GM23338 (cell line): Measurements from ENCODE around the gene CYBC1. TPM values are rescaled to one million over a fixed set of nuclear protein-coding genes. Genes with fewer than 3 reads are reported as not detected.

Experiments
- ATAC-seq: fragments of 200-7000 bp; cut with Tn5 transposase; 3 replicates; pipeline ENCODE4 v1.9.1; 2020
- DNase-seq: peaks from one replicate; pipeline ENCODE4 v3.0.0-alpha.2; 2015; ENCODE audit warnings: low spot score
- H2AFZ ChIP-seq: fragments of 200-600 bp; sonication (generic); 2 replicates; pipeline ENCODE4 v1.8.0; 2016; ENCODE audit warnings: antibody characterized with exemption, mild to moderate bottlenecking, moderate library complexity
- H3F3A ChIP-seq: fragments of 200-600 bp; sonication (generic); replicated peaks from 2 replicates; pipeline ENCODE4 v1.8.0; 2017; ENCODE audit warnings: antibody characterized with exemption, mixed run types, low read depth
- H3K27ac ChIP-seq: fragments of 200-600 bp; sonication (generic); 2 replicates; pipeline ENCODE4 v1.6.1; 2016; ENCODE audit warnings: low read depth
- H3K27me3 ChIP-seq: fragments of 200-600 bp; sonication (generic); 2 replicates; pipeline ENCODE4 v1.8.0; 2016; ENCODE audit warnings: mild to moderate bottlenecking, mixed run types, moderate library complexity; ENCODE audit not compliant: insufficient read depth
- H3K36me3 ChIP-seq: fragments of 200-600 bp; sonication (generic); 2 replicates; pipeline ENCODE4 v1.8.0; 2016; ENCODE audit warnings: mild to moderate bottlenecking; ENCODE audit not compliant: insufficient read depth
- H3K4me1 ChIP-seq: fragments of 200-600 bp; sonication (generic); 2 replicates; pipeline ENCODE4 v1.8.0; 2016; ENCODE audit warnings: mild to moderate bottlenecking, moderate library complexity; ENCODE audit not compliant: insufficient read depth
- H3K4me2 ChIP-seq: fragments of 200-600 bp; sonication (generic); 2 replicates; pipeline ENCODE4 v1.7.1; 2017; ENCODE audit warnings: mixed run types
- H3K4me3 ChIP-seq: fragments of 200-600 bp; sonication (generic); 2 replicates; pipeline ENCODE4 v1.6.1; 2016; ENCODE audit warnings: mixed run types
- H3K79me2 ChIP-seq: fragments of 200-600 bp; sonication (generic); replicated peaks from 2 replicates; pipeline ENCODE4 v1.8.0; 2017; ENCODE audit warnings: mild to moderate bottlenecking; ENCODE audit not compliant: insufficient read depth
- H3K9me2 ChIP-seq: fragments of 200-600 bp; sonication (generic); 2 replicates; pipeline ENCODE4 v1.8.0; 2017; ENCODE audit not compliant: insufficient read depth
- H4K20me1 ChIP-seq: fragments of 200-600 bp; sonication (generic); replicated peaks from 2 replicates; pipeline ENCODE4 v1.8.0; 2017; ENCODE audit warnings: mild to moderate bottlenecking; ENCODE audit not compliant: insufficient read depth
- H3K27ac Mint-ChIP-seq: 2 replicates; pipeline ENCODE4 v1.8.0; 2020; ENCODE audit warnings: inconsistent platforms, mild to moderate bottlenecking, moderate library complexity, mixed read lengths
- H3K27me3 Mint-ChIP-seq: 3 replicates; pipeline ENCODE4 v1.8.0; 2022; ENCODE audit warnings: low read depth, mild to moderate bottlenecking, moderate library complexity, mixed read lengths, inconsistent platforms; ENCODE audit not compliant: insufficient read depth, poor library complexity
- H3K36me3 Mint-ChIP-seq: 3 replicates; pipeline ENCODE4 v1.8.0; 2021; ENCODE audit warnings: low read depth, mild to moderate bottlenecking, inconsistent platforms, moderate library complexity, mixed read lengths
- H3K4me1 Mint-ChIP-seq: 3 replicates; pipeline ENCODE4 v1.8.0; 2020; ENCODE audit warnings: mild to moderate bottlenecking, inconsistent platforms, mixed read lengths
- H3K4me3 Mint-ChIP-seq: 3 replicates; pipeline ENCODE4 v1.8.0; 2021; ENCODE audit warnings: moderate library complexity, mild to moderate bottlenecking, inconsistent platforms, mixed read lengths
- H3K9me3 Mint-ChIP-seq: 3 replicates; pipeline ENCODE4 v1.8.0; 2020; ENCODE audit warnings: moderate library complexity, mild to moderate bottlenecking, inconsistent platforms, mixed read lengths
- CREB1 ChIP-seq: fragments of 250-450 bp; sonication (Bioruptor Pico); IDR thresholded peaks from 2 replicates; pipeline ENCODE4 v1.5.0; 2020; ENCODE audit warnings: low read depth, mild to moderate bottlenecking, moderate library complexity
- EZH2 ChIP-seq: fragments of 200-600 bp; sonication (generic); IDR thresholded peaks from one replicate; pipeline ENCODE4 v1.8.0; 2017; ENCODE audit warnings: antibody characterized with exemption, mild to moderate bottlenecking, low read depth; ENCODE audit not compliant: unreplicated experiment
- EZH2phosphoT487 ChIP-seq: fragments of 200-600 bp; sonication (generic); IDR thresholded peaks from one replicate; pipeline ENCODE4 v1.8.1; 2018; ENCODE audit warnings: antibody characterized with exemption; ENCODE audit not compliant: unreplicated experiment
- JUNB ChIP-seq: IDR thresholded peaks from one replicate; pipeline ENCODE4 v1.6.1; 2016; ENCODE audit warnings: antibody characterized with exemption; ENCODE audit not compliant: unreplicated experiment
- POLR2AphosphoS5 ChIP-seq: IDR thresholded peaks from 2 replicates; pipeline ENCODE4 v1.6.1; 2016; ENCODE audit warnings: antibody characterized with exemption, low read depth
- STAT1 ChIP-seq: IDR thresholded peaks from one replicate; pipeline ENCODE4 v1.6.1; 2016; ENCODE audit warnings: antibody characterized with exemption; ENCODE audit not compliant: unreplicated experiment
- ZNF331 ChIP-seq: fragments of 250-450 bp; sonication (Bioruptor Pico); IDR thresholded peaks from 2 replicates; pipeline ENCODE4 v1.5.0; 2020; ENCODE audit warnings: low read depth, mild to moderate bottlenecking, moderate library complexity
- polyA plus RNA-seq: library from polyadenylated mRNA; unstranded; fragments of >200 nt; fragmentation: Nextera tagmentation; extraction: Ambion mirVana; gene quantifications from 2 replicates; pipeline ENCODE4 v1.2.1, GENCODE V29; 2016
- total RNA-seq: library from RNA; depleted of rRNA; stranded (reverse); fragments of >200 nt; shearing (Covaris generic); gene quantifications from 2 replicates; pipeline ENCODE4 v1.2.3, GENCODE V29; 2014
- TF ChIP-seq, protein P1 (sequence below): fragments of 250-450 bp; sonication (Bioruptor Pico); IDR thresholded peaks from 2 replicates; pipeline ENCODE4 v1.5.0; 2020; ENCODE audit warnings: mild to moderate bottlenecking, moderate library complexity
- TF ChIP-seq, protein P2 (sequence below): IDR thresholded peaks from one replicate; pipeline ENCODE4 v1.6.1; 2018; ENCODE audit warnings: antibody characterized with exemption; ENCODE audit not compliant: unreplicated experiment

CYBC1 gene
- total and polyA plus RNA-seq, 2 experiments from 2014 or later, result 24.7 to 72.4 TPM

DNA sequence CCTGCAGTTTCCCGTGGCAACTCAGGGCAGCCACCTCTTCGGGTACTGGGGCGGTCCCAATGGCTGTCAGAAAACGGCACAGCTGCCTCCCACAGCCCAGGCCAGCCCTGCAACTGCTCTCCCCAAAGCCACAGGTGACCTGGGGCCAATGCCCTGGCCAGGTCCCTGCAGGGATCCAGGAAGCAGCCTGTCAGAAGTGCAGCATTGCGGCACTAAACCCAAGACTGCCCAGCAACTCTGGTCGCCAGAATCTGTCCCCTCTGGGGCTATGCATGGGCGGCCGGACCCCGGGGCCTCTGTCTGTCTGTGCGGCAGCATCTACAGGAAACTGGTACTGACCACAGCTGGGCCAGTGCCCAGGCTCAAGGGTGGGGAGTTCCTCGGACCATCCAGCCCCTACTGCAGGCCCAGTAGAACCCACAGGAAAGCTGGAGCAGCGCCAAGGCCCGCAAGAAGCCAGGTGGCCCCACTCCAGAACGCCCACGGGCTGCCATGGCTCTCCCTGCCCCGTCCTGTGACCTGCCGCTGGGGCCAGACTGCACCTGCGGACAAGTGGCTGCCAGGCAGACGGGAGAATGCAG, 5.5 kb downstream of the CYBC1 start (continued):
- TF ChIP-seq, protein P1, sequence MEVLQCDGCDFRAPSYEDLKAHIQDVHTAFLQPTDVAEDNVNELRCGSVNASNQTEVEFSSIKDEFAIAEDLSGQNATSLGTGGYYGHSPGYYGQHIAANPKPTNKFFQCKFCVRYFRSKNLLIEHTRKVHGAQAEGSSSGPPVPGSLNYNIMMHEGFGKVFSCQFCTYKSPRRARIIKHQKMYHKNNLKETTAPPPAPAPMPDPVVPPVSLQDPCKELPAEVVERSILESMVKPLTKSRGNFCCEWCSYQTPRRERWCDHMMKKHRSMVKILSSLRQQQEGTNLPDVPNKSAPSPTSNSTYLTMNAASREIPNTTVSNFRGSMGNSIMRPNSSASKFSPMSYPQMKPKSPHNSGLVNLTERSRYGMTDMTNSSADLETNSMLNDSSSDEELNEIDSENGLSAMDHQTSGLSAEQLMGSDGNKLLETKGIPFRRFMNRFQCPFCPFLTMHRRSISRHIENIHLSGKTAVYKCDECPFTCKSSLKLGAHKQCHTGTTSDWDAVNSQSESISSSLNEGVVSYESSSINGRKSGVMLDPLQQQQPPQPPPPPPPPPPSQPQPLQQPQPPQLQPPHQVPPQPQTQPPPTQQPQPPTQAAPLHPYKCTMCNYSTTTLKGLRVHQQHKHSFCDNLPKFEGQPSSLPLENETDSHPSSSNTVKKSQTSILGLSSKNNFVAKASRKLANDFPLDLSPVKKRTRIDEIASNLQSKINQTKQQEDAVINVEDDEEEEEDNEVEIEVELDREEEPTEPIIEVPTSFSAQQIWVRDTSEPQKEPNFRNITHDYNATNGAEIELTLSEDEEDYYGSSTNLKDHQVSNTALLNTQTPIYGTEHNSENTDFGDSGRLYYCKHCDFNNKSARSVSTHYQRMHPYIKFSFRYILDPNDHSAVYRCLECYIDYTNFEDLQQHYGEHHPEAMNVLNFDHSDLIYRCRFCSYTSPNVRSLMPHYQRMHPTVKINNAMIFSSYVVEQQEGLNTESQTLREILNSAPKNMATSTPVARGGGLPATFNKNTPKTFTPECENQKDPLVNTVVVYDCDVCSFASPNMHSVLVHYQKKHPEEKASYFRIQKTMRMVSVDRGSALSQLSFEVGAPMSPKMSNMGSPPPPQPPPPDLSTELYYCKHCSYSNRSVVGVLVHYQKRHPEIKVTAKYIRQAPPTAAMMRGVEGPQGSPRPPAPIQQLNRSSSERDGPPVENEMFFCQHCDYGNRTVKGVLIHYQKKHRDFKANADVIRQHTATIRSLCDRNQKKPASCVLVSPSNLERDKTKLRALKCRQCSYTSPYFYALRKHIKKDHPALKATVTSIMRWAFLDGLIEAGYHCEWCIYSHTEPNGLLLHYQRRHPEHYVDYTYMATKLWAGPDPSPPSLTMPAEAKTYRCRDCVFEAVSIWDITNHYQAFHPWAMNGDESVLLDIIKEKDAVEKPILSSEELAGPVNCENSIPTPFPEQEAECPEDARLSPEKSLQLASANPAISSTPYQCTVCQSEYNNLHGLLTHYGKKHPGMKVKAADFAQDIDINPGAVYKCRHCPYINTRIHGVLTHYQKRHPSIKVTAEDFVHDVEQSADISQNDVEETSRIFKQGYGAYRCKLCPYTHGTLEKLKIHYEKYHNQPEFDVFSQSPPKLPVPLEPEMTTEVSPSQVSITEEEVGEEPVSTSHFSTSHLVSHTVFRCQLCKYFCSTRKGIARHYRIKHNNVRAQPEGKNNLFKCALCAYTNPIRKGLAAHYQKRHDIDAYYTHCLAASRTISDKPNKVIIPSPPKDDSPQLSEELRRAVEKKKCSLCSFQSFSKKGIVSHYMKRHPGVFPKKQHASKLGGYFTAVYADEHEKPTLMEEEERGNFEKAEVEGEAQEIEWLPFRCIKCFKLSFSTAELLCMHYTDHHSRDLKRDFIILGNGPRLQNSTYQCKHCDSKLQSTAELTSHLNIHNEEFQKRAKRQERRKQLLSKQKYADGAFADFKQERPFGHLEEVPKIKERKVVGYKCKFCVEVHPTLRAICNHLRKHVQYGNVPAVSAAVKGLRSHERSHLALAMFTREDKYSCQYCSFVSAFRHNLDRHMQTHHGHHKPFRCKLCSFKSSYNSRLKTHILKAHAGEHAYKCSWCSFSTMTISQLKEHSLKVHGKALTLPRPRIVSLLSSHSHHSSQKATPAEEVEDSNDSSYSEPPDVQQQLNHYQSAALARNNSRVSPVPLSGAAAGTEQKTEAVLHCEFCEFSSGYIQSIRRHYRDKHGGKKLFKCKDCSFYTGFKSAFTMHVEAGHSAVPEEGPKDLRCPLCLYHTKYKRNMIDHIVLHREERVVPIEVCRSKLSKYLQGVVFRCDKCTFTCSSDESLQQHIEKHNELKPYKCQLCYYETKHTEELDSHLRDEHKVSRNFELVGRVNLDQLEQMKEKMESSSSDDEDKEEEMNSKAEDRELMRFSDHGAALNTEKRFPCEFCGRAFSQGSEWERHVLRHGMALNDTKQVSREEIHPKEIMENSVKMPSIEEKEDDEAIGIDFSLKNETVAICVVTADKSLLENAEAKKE (CRISPR knock-in tag), result no peak
- TF ChIP-seq, protein P2, sequence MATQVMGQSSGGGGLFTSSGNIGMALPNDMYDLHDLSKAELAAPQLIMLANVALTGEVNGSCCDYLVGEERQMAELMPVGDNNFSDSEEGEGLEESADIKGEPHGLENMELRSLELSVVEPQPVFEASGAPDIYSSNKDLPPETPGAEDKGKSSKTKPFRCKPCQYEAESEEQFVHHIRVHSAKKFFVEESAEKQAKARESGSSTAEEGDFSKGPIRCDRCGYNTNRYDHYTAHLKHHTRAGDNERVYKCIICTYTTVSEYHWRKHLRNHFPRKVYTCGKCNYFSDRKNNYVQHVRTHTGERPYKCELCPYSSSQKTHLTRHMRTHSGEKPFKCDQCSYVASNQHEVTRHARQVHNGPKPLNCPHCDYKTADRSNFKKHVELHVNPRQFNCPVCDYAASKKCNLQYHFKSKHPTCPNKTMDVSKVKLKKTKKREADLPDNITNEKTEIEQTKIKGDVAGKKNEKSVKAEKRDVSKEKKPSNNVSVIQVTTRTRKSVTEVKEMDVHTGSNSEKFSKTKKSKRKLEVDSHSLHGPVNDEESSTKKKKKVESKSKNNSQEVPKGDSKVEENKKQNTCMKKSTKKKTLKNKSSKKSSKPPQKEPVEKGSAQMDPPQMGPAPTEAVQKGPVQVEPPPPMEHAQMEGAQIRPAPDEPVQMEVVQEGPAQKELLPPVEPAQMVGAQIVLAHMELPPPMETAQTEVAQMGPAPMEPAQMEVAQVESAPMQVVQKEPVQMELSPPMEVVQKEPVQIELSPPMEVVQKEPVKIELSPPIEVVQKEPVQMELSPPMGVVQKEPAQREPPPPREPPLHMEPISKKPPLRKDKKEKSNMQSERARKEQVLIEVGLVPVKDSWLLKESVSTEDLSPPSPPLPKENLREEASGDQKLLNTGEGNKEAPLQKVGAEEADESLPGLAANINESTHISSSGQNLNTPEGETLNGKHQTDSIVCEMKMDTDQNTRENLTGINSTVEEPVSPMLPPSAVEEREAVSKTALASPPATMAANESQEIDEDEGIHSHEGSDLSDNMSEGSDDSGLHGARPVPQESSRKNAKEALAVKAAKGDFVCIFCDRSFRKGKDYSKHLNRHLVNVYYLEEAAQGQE, result no peak
- no peak for TF ChIP-seq ZNF331 (CRISPR knock-in tag)

DNA sequence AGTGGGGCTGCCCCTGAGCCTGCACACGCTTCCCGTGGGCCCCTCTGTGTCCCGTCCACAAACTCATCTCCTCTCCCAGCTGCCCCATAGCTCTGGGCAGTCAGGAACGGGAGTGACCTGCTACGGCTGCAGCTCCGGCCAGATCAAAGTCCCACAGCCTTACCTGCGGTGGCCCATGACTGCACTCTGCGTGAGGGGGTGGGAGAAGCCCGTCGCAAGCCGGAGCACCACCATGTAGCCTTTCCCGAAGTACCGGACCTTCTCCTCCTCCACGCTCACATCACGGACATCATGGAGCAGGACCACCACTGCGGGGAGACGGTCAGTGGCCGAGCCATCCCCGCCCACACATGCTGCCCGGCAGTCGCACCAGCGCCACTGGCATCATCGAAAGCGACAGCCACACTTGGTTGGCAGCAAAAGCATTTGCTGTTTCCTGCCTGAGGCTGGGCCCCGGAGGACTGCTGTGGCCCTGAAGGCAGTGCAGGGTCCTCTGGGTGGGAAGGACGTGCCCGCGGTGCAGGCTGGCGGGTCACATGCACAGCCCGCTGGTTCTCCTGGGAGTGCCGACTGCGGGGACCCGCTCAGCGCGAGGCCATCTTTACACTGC, 6.2 kb downstream of the CYBC1 start:
- no peaks in the 10 kb centered on the region for H3K9me2 ChIP-seq
- H3K4me1 ChIP-seq, result peaks cover 11% of the 10 kb centered on the region
- Mint-ChIP-seq H3K27ac (no peak overlapping the region), H3K4me3 (no peak overlapping the region), H3K36me3 (peaks cover 17% of the 10 kb centered on the region), H3K27me3 (peaks cover 16% of the 10 kb centered on the region), H3K9me3 (no peaks in the 10 kb centered on the region), H3K4me1 (peaks cover 19% of the 10 kb centered on the region)
- no peak overlapping the region for H2AFZ ChIP-seq
- H3K4me2 ChIP-seq, result no peak overlapping the region
- H4K20me1 ChIP-seq, result no peaks in the 10 kb centered on the region; the same call in 1 of the 2 replicates
- ATAC-seq, result no peak
- H3K79me2 ChIP-seq, result no peaks in the 10 kb centered on the region
- no peaks in the 10 kb centered on the region for H3K27me3 ChIP-seq
- peaks cover 3% of the 10 kb centered on the region; the same call in 1 of the 2 replicates for H3F3A ChIP-seq
- no peak overlapping the region for H3K27ac ChIP-seq
- no peak for DNase-seq
- no peak overlapping the region for H3K4me3 ChIP-seq
- no peaks in the 10 kb centered on the region for H3K36me3 ChIP-seq
- no peak for TF ChIP-seq JUNB
- TF ChIP-seq STAT1, result no peak
- no peak for TF ChIP-seq EZH2
- no peak for TF ChIP-seq POLR2AphosphoS5
- no peak for TF ChIP-seq EZH2phosphoT487
- TF ChIP-seq CREB1, result no peak
